Thymus (tissue), 11 donors: ENCODE results near the gene TNS3. TPM values are rescaled to one million over a fixed set of nuclear protein-coding genes. Genes with fewer than 3 reads are reported as not detected.

Experiments used
- DNase-seq, 9 donors: peaks; one replicate each; pipeline ENCODE4 v3.0.0-alpha.2; 2013; ENCODE audit warnings: low spot score in 9 of 9, low read depth in 6 of 9, missing footprints in 1 of 9
- H3K27ac ChIP-seq, 2 donors: one replicate each; pipeline ENCODE4 v1.5.1; 2013; ENCODE audit warnings: control low read depth in 1 of 2, low read depth in 1 of 2, low read length in 1 of 2, mild to moderate bottlenecking in 1 of 2, moderate library complexity in 1 of 2
- H3K27me3 ChIP-seq, 2 donors: one replicate each; pipeline ENCODE4 v1.5.1; 2013; ENCODE audit warnings: low read length in 1 of 2; ENCODE audit not compliant: control insufficient read depth in 2 of 2, insufficient read depth in 1 of 2
- H3K36me3 ChIP-seq, 2 donors: one replicate each; pipeline ENCODE4 v1.5.1; 2013; ENCODE audit warnings: low read length in 1 of 2, mild to moderate bottlenecking in 1 of 2, moderate library complexity in 1 of 2; ENCODE audit not compliant: control insufficient read depth in 2 of 2, insufficient read depth in 2 of 2
- H3K4me1 ChIP-seq, 2 donors: one replicate each; pipeline ENCODE4 v1.5.1; 2013; ENCODE audit warnings: low read length in 2 of 2; ENCODE audit not compliant: control insufficient read depth in 2 of 2, insufficient read depth in 2 of 2
- H3K4me3 ChIP-seq, 2 donors: one replicate each; pipeline ENCODE4 v1.5.1; 2013; ENCODE audit warnings: low read length in 2 of 2, control low read depth in 1 of 2, mild to moderate bottlenecking in 1 of 2
- H3K9me3 ChIP-seq, 2 donors: one replicate each; pipeline ENCODE4 v1.5.1; 2013; ENCODE audit warnings: low read length in 1 of 2, mild to moderate bottlenecking in 1 of 2; ENCODE audit not compliant: control insufficient read depth in 2 of 2, insufficient read depth in 1 of 2
- WGBS: extraction: QIAGEN DNeasy Blood & Tissue Kit; methylation state at CpG from one replicate; pipeline ENCODE4 v1.1.7; 2013; 5-methylcytosine and 5-hydroxymethylcytosine counted together
- polyA plus RNA-seq: library from polyadenylated mRNA; stranded (reverse); fragments of 200-250 nt; gene quantifications from one replicate; pipeline ENCODE4 v1.2.3, GENCODE V29; 2013
- total RNA-seq: library from RNA; stranded (reverse); fragments of 120-200 nt; gene quantifications from one replicate; pipeline ENCODE4 v1.2.4, GENCODE V29; 2013
- donor health status: healthy.

The TNS3 gene
- total and polyA plus RNA-seq, 2 donors = 5.9 to 6.2 TPM

GRCh38 chr7:47336472-47337425 is 245.2 kb downstream of the TNS3 start:
- DNase-seq = no peak
- Histone ChIP-seq H3K27me3 (no peaks in the 10 kb centered on the region), H3K4me3 (no peak overlapping the region), H3K27ac (no peak overlapping the region), H3K4me1 (no peaks in the 10 kb centered on the region), H3K36me3 (no peaks in the 10 kb centered on the region), H3K9me3 (no peaks in the 10 kb centered on the region)
- 96% methylated on average over 12 of the region's 12 CpGs for WGBS

- H3K36me3 ChIP-seq = no peaks in the 10 kb centered on the region
- DNase-seq = no peak
- H3K27me3 ChIP-seq = no peaks in the 10 kb centered on the region
- H3K27ac ChIP-seq = no peak overlapping the region
- H3K9me3 ChIP-seq = no peaks in the 10 kb centered on the region
- 95% methylated on average over 10 of the region's 10 CpGs for WGBS
- H3K4me3 ChIP-seq = no peak overlapping the region
- no peaks in the 10 kb centered on the region for H3K4me1 ChIP-seq
Observed at GRCh38 chr7:47335557-47336471, 246.1 kb downstream of the TNS3 start.

- Histone ChIP-seq H3K36me3 (no peaks in the 10 kb centered on the region), H3K27ac (no peak overlapping the region), H3K27me3 (no peaks in the 10 kb centered on the region), H3K4me3 (no peak overlapping the region), H3K4me1 (no peaks in the 10 kb centered on the region), H3K9me3 (no peaks in the 10 kb centered on the region)
- no peak for DNase-seq
- 97% methylated on average over 6 of the region's 6 CpGs for WGBS
Observed at GRCh38 chr7:47335071-47335470, 246.8 kb downstream of the TNS3 start.

- Histone ChIP-seq H3K36me3 (no peaks in the 10 kb centered on the region), H3K9me3 (no peaks in the 10 kb centered on the region), H3K27me3 (no peaks in the 10 kb centered on the region), H3K27ac (no peak overlapping the region), H3K4me1 (no peaks in the 10 kb centered on the region), H3K4me3 (no peak overlapping the region)
- DNase-seq = no peak
- WGBS = 100% methylated on average over 2 of the region's 2 CpGs
Observed at GRCh38 chr7:47333959-47334358, 248.0 kb downstream of the TNS3 start.

GRCh38 chr7:47333554-47333887 is 248.4 kb downstream of the TNS3 start:
- WGBS = 95% methylated on average over 2 of the region's 2 CpGs
- no peak overlapping the region for H3K4me3 ChIP-seq
- no peaks in the 10 kb centered on the region for H3K27me3 ChIP-seq
- H3K36me3 ChIP-seq = no peaks in the 10 kb centered on the region
- no peaks in the 10 kb centered on the region for H3K4me1 ChIP-seq
- no peaks in the 10 kb centered on the region for H3K9me3 ChIP-seq
- no peak overlapping the region for H3K27ac ChIP-seq
- no peak for DNase-seq

- Histone ChIP-seq H3K27me3 (no peaks in the 10 kb centered on the region), H3K4me3 (no peak overlapping the region), H3K4me1 (no peaks in the 10 kb centered on the region), H3K36me3 (no peaks in the 10 kb centered on the region), H3K9me3 (no peaks in the 10 kb centered on the region), H3K27ac (no peak overlapping the region)
- DNase-seq = no peak
- WGBS = 94% methylated on average over 8 of the region's 8 CpGs
Observed at GRCh38 chr7:47332681-47333553, 249.0 kb downstream of the TNS3 start.

- peaks cover 0 to 2% of the 10 kb centered on the region in 2 donors for H3K4me1 ChIP-seq
- no peak for DNase-seq
- H3K9me3 ChIP-seq = no peaks in the 10 kb centered on the region
- no peak overlapping the region for H3K4me3 ChIP-seq
- WGBS = 85% methylated on average over 8 of the region's 8 CpGs
- H3K27me3 ChIP-seq = no peaks in the 10 kb centered on the region
- no peaks in the 10 kb centered on the region for H3K36me3 ChIP-seq
- no peak overlapping the region for H3K27ac ChIP-seq
Observed at GRCh38 chr7:47332213-47332612, 249.7 kb downstream of the TNS3 start.

- WGBS = 94% methylated on average over 6 of the region's 6 CpGs
- DNase-seq = no peak
- Histone ChIP-seq H3K4me3 (no peak overlapping the region), H3K36me3 (no peaks in the 10 kb centered on the region), H3K27me3 (no peaks in the 10 kb centered on the region), H3K27ac (no peak overlapping the region), H3K9me3 (no peaks in the 10 kb centered on the region), H3K4me1 (peaks cover 0 to 2% of the 10 kb centered on the region in 2 donors)
Observed at GRCh38 chr7:47331179-47331565, 250.7 kb downstream of the TNS3 start.
